GM19240 (cell line): ENCODE data around the gene ISM1.

ENCODE experiments used
- DNase-seq: peaks from one replicate; pipeline ENCODE4 v3.0.0; 2011; ENCODE audit warnings: low spot score; ENCODE audit not compliant: insufficient read length

The ISM1 gene

GRCh38 chr20:13342469-13343242 lies 121.6 kb downstream of the ISM1 start:
- DNase-seq, result no peak

GRCh38 chr20:13344671-13345070 lies 123.6 kb downstream of the ISM1 start:
- no peak for DNase-seq

- no peak for DNase-seq
Observed at GRCh38 chr20:13348311-13349234, 127.5 kb downstream of the ISM1 start.

- no peak for DNase-seq
Observed at GRCh38 chr20:13349235-13349604, 128.1 kb downstream of the ISM1 start.
